ENCODE data around the gene ABI2.
"Not testable (repeated sequence)": the region's sequence is repeated elsewhere in the genome, so short reads cannot be mapped to it uniquely, and the experiment has no call there.

Gene ABI2

GRCh38 chr2:203340791-203341487 is 12.7 kb downstream of the ABI2 start:
- peak; percentile 72 for DNase-seq (ENCODE audit: low read depth)
- TF ChIP-seq CTCF (IDR thresholded peaks at IDR 0.05; ENCODE audit: insufficient read depth, low read depth, low read length, missing control alignments) = no peak
- no peak overlapping the region for H3K4me3 ChIP-seq (ENCODE audit: low read length)

- TF ChIP-seq CTCF (IDR thresholded peaks at IDR 0.05; ENCODE audit: insufficient read depth, low read depth, low read length, missing control alignments) = no peak
- H3K4me3 ChIP-seq (ENCODE audit: low read length) = no peak overlapping the region
- DNase-seq (ENCODE audit: low read depth) = no peak
Observed at GRCh38 chr2:203341741-203342310, 13.6 kb downstream of the ABI2 start.

GRCh38 chr2:203342374-203342773 is 14.2 kb downstream of the ABI2 start:
- not testable (repeated sequence) for DNase-seq (ENCODE audit: low read depth); H3K4me3 ChIP-seq (ENCODE audit: low read length)

GRCh38 chr2:203344667-203345066 is 16.5 kb downstream of the ABI2 start:
- TF ChIP-seq CTCF (IDR thresholded peaks at IDR 0.05; ENCODE audit: insufficient read depth, low read depth, low read length, missing control alignments) = no peak
- no peak for DNase-seq (ENCODE audit: low read depth)
- no peak overlapping the region for H3K4me3 ChIP-seq (ENCODE audit: low read length)

GRCh38 chr2:203346612-203347011 is 18.4 kb downstream of the ABI2 start:
- H3K4me3 ChIP-seq (ENCODE audit: low read length) = no peak overlapping the region
- TF ChIP-seq CTCF (IDR thresholded peaks at IDR 0.05; ENCODE audit: insufficient read depth, low read depth, low read length, missing control alignments) = no peak
- no peak for DNase-seq (ENCODE audit: low read depth)

GRCh38 chr2:203347375-203347774 is 19.2 kb downstream of the ABI2 start:
- DNase-seq (ENCODE audit: low read depth) = no peak
- no peak for TF ChIP-seq CTCF (IDR thresholded peaks at IDR 0.05; ENCODE audit: insufficient read depth, low read depth, low read length, missing control alignments)
- H3K4me3 ChIP-seq (ENCODE audit: low read length) = no peak overlapping the region

- no peak overlapping the region for H3K4me3 ChIP-seq (ENCODE audit: low read length)
- peak; percentile 56 for DNase-seq (ENCODE audit: low read depth)
- no peak for TF ChIP-seq CTCF (IDR thresholded peaks at IDR 0.05; ENCODE audit: insufficient read depth, low read depth, low read length, missing control alignments)
Observed at GRCh38 chr2:203352604-203353255, 24.5 kb downstream of the ABI2 start.
